ENCODE results near the gene GID8. TPM values are rescaled to one million over a fixed set of nuclear protein-coding genes. Genes with fewer than 3 reads are reported as not detected.

GID8 gene
- polyA plus RNA-seq, 2 of the 4 experiments (the other 2 are of a cell fraction) = 19.2 to 24.5 TPM

GRCh38 chr20:62996596-62996982 is 58.6 kb downstream of the GID8 start:
- Histone ChIP-seq H3K4me2 (no peak overlapping the region), H3K27ac (no peak overlapping the region), H3K9me3 (no peaks in the 10 kb centered on the region), H3K4me1 (no peaks in the 10 kb centered on the region), H3K4me3 (no peak overlapping the region)
- ATAC-seq = no peak
- DNase-seq (ENCODE audit: low read depth in 1 of 2, low spot score in 1 of 2) = no peak
- WGBS (ENCODE audit: missing lambda C conversion rate) = 59% methylated on average over 14 of the region's 14 CpGs
- CTCF ChIA-PET = interaction anchor here (7.5 kb wide), 1 partner anchor 12 kb away, joined by 44 read pairs; no protein-coding TSS in a partner anchor
- FAIRE-seq = no peak
- POLR2A ChIA-PET = no interaction called here
- TF ChIP-seq GATA3 (IDR thresholded peaks at IDR 0.05; ENCODE audit: borderline replicate concordance) = no peak

GRCh38 chr20:62997417-62998035 is 59.6 kb downstream of the GID8 start:
- H3K9me3 ChIP-seq = no peaks in the 10 kb centered on the region
- no peak overlapping the region for H3K27ac ChIP-seq
- no peak; a peak in 2 of 6 replicates for ATAC-seq
- no peak for DNase-seq (ENCODE audit: low read depth in 1 of 2, low spot score in 1 of 2)
- no peak for FAIRE-seq
- no peaks in the 10 kb centered on the region for H3K4me1 ChIP-seq
- H3K4me3 ChIP-seq = no peak overlapping the region
- POLR2A ChIA-PET = no interaction called here
- TF ChIP-seq ZFP36 (IDR thresholded peaks at IDR 0.05; ENCODE audit: borderline replicate concordance, partially characterized antibody) = no peak
- TF ChIP-seq HOXB5 (CRISPR knock-in tag; IDR thresholded peaks at IDR 0.05) = no peak
- no peak for TF ChIP-seq CBX2 (IDR thresholded peaks at IDR 0.05; ENCODE audit: borderline replicate concordance, low read depth)
- TF ChIP-seq BHLHE40 (IDR thresholded peaks at IDR 0.05; ENCODE audit: low read depth, low read length) = no peak
- no peak for TF ChIP-seq NR3C1 (IDR thresholded peaks at IDR 0.05)
- no peak for TF ChIP-seq RCOR1 (IDR thresholded peaks at IDR 0.05; ENCODE audit: low read depth, low read length)
- no peak for TF ChIP-seq RAD21 (conservative IDR thresholded peaks at IDR 0.05 in 1 of 2, IDR thresholded peaks at IDR 0.05 in 1 of 2)
- no peak for TF ChIP-seq EHF (CRISPR knock-in tag; IDR thresholded peaks at IDR 0.05)
- TF ChIP-seq RARB (CRISPR knock-in tag; IDR thresholded peaks at IDR 0.05) = no peak
- no peak for TF ChIP-seq SMC3 (IDR thresholded peaks at IDR 0.05)
- no peak for TF ChIP-seq CHD2 (IDR thresholded peaks at IDR 0.05; ENCODE audit: low read length, partially characterized antibody)
- TF ChIP-seq GATA3 (IDR thresholded peaks at IDR 0.05; ENCODE audit: borderline replicate concordance) = no peak
- TF ChIP-seq CBX8 (IDR thresholded peaks at IDR 0.05) = no peak
- TF ChIP-seq EP300 (IDR thresholded peaks at IDR 0.05) = no peak
- TF ChIP-seq HES2 (IDR thresholded peaks at IDR 0.05) = no peak
- no peak overlapping the region for H3K4me2 ChIP-seq
- CTCF ChIA-PET = interaction anchor here (7.5 kb wide), 1 partner anchor 11 kb away, joined by 44 read pairs; no protein-coding TSS in a partner anchor
- WGBS (ENCODE audit: missing lambda C conversion rate) = 49% methylated on average over 20 of the region's 20 CpGs

Other genes with a start within 250 kb of the GID8 start
- 0.03 TPM in 2 replicates for gene NTSR1, start 229.3 kb upstream of the GID8 start, polyA plus RNA-seq (2011; rRNA removed)
- gene NTSR1, start 229.3 kb upstream of the GID8 start, polyA plus RNA-seq (2017; fragmentation: RNase III; extraction: RNeasy Plus Mini Kit Qiagen cat#74134 plus additional on column Dnase treatment) = not detected in 3 replicates
- 14.6 and 21.1 TPM in 2 replicates for gene MRGBP, start 141.7 kb upstream of the GID8 start, polyA plus RNA-seq (2011; rRNA removed)
- gene MRGBP, start 141.7 kb upstream of the GID8 start, polyA plus RNA-seq (2017; fragmentation: RNase III; extraction: RNeasy Plus Mini Kit Qiagen cat#74134 plus additional on column Dnase treatment) = 16.8 to 18.4 TPM (median 17.5 TPM) in 3 replicates
- 15.9 and 16.1 TPM in 2 replicates for gene OGFR, start 133.3 kb upstream of the GID8 start, polyA plus RNA-seq (2011; rRNA removed)
- gene OGFR, start 133.3 kb upstream of the GID8 start, polyA plus RNA-seq (2017; fragmentation: RNase III; extraction: RNeasy Plus Mini Kit Qiagen cat#74134 plus additional on column Dnase treatment) = 33.7 to 36.7 TPM (median 35.6 TPM) in 3 replicates
- gene COL9A3, start 121.1 kb upstream of the GID8 start, polyA plus RNA-seq (2011; rRNA removed) = 0.26 and 0.41 TPM in 2 replicates
- gene COL9A3, start 121.1 kb upstream of the GID8 start, polyA plus RNA-seq (2017; fragmentation: RNase III; extraction: RNeasy Plus Mini Kit Qiagen cat#74134 plus additional on column Dnase treatment) = 0.42 to 0.54 TPM (median 0.49 TPM) in 3 replicates
- gene TCFL5, start 76.3 kb upstream of the GID8 start, polyA plus RNA-seq (2011; rRNA removed) = 7.1 and 7.3 TPM in 2 replicates
- gene TCFL5, start 76.3 kb upstream of the GID8 start, polyA plus RNA-seq (2017; fragmentation: RNase III; extraction: RNeasy Plus Mini Kit Qiagen cat#74134 plus additional on column Dnase treatment) = 5.1 to 6.1 TPM (median 5.6 TPM) in 3 replicates
- gene DIDO1, start 11.6 kb upstream of the GID8 start, polyA plus RNA-seq (2011; rRNA removed) = 12.6 and 15.3 TPM in 2 replicates
- 14.8 to 16.2 TPM (median 15.4 TPM) in 3 replicates for gene DIDO1, start 11.6 kb upstream of the GID8 start, polyA plus RNA-seq (2017; fragmentation: RNase III; extraction: RNeasy Plus Mini Kit Qiagen cat#74134 plus additional on column Dnase treatment)
- gene SLC17A9, start 14.6 kb downstream of the GID8 start, polyA plus RNA-seq (2011; rRNA removed) = 0.05 TPM in 1 of 2 replicates, not detected in the other
- not detected in 3 replicates for gene SLC17A9, start 14.6 kb downstream of the GID8 start, polyA plus RNA-seq (2017; fragmentation: RNase III; extraction: RNeasy Plus Mini Kit Qiagen cat#74134 plus additional on column Dnase treatment)
- not detected in 2 replicates for gene BHLHE23, start 68.8 kb downstream of the GID8 start, polyA plus RNA-seq (2011; rRNA removed)
- gene BHLHE23, start 68.8 kb downstream of the GID8 start, polyA plus RNA-seq (2017; fragmentation: RNase III; extraction: RNeasy Plus Mini Kit Qiagen cat#74134 plus additional on column Dnase treatment) = not detected in 3 replicates

Data from A549 (cell line).